H1 (cell line): ENCODE data around the gene KLHL3. TPM values are rescaled to one million over a fixed set of nuclear protein-coding genes. Genes with fewer than 3 reads are reported as not detected.

ENCODE experiments used
- CTCF ChIA-PET: fragments of 300-600 bp; sonication (Branson Sonifier 250); formaldehyde crosslinking; loops from one replicate; lab custom pipeline; 2021; ENCODE audit not compliant: partially characterized antibody; lab: Charles Lee
- POLR2A ChIA-PET: fragments of 300-600 bp; sonication (Branson Sonifier 250); formaldehyde crosslinking; loops from one replicate; lab custom pipeline; 2021; ENCODE audit warnings: inconsistent platforms; ENCODE audit not compliant: partially characterized antibody; lab: Charles Lee
- DNase-seq, 2 experiments: peaks; one replicate each; pipeline versions ENCODE4 v3.0.0 to v3.0.0-alpha.2; 2010 to 2022; ENCODE audit warnings: low spot score in 2 of 2, low read depth in 1 of 2, mixed read lengths in 1 of 2
- FAIRE-seq: peaks from 2 replicates; lab custom pipeline; 2011; peaks lifted over from hg19 to GRCh38; lab: Jason Lieb, UNC
- H2AFZ ChIP-seq: 2 replicates; pipeline ENCODE4 v1.8.1; 2012; ENCODE audit warnings: low read length, inconsistent platforms
- H2AK5ac ChIP-seq: 2 replicates; pipeline ENCODE4 v1.6.1; 2013; ENCODE audit warnings: low read depth, low read length
- H2BK120ac ChIP-seq: replicated peaks from 2 replicates; pipeline ENCODE3; 2013; ENCODE audit warnings: low read depth, low read length, inconsistent platforms
- H2BK12ac ChIP-seq: 2 replicates; pipeline ENCODE4 v1.6.1; 2013; ENCODE audit warnings: low read depth, low read length
- H2BK15ac ChIP-seq: 2 replicates; pipeline ENCODE4 v1.6.1; 2013; ENCODE audit warnings: low read length
- H2BK20ac ChIP-seq: 2 replicates; pipeline ENCODE4 v1.6.1; 2013; ENCODE audit warnings: low read length
- H2BK5ac ChIP-seq: 2 replicates; pipeline ENCODE4 v1.6.1; 2013; ENCODE audit warnings: low read depth, low read length
- H3K14ac ChIP-seq: 2 replicates; pipeline ENCODE4 v1.6.1; 2013; ENCODE audit warnings: inconsistent platforms; ENCODE audit not compliant: insufficient read length
- H3K18ac ChIP-seq: 2 replicates; pipeline ENCODE4 v1.6.1; 2013; ENCODE audit warnings: low read length; ENCODE audit errors: extremely low read depth
- H3K23ac ChIP-seq: 2 replicates; pipeline ENCODE4 v1.6.1; 2013; ENCODE audit warnings: inconsistent platforms; ENCODE audit not compliant: insufficient read length
- H3K23me2 ChIP-seq: 2 replicates; pipeline ENCODE4 v1.6.1; 2013; ENCODE audit warnings: low read depth, low read length
- H3K27ac ChIP-seq: 2 replicates; pipeline ENCODE4 v1.6.1; 2011; ENCODE audit warnings: low read depth, low read length, inconsistent platforms
- H3K27me3 ChIP-seq, 4 experiments: replicated peaks in 1 of 4; 1 replicate in 1 of 4; 2 replicates in 3 of 4; pipeline versions ENCODE4 v1.6.1 to v1.8.1; 2011 to 2013; ENCODE audit warnings: low read length in 3 of 4, mild to moderate bottlenecking in 3 of 4, inconsistent platforms in 2 of 4, mixed read lengths in 2 of 4, moderate library complexity in 1 of 4; ENCODE audit not compliant: control insufficient read depth in 3 of 4, insufficient read depth in 3 of 4; ENCODE audit errors: extremely low read depth in 1 of 4
- H3K36me3 ChIP-seq, 4 experiments: 2 replicates each; pipeline versions ENCODE4 v1.6.1 to v1.8.1; 2011 to 2013; ENCODE audit warnings: mild to moderate bottlenecking in 4 of 4, low read length in 3 of 4, moderate library complexity in 2 of 4, control low read depth in 1 of 4, inconsistent platforms in 1 of 4; ENCODE audit not compliant: insufficient read depth in 4 of 4, control insufficient read depth in 2 of 4
- H3K4ac ChIP-seq: replicated peaks from 2 replicates; pipeline ENCODE3; 2013; ENCODE audit warnings: low read length, low read depth, mixed read lengths, inconsistent platforms; ENCODE audit not compliant: insufficient read length
- H3K4me1 ChIP-seq, 4 experiments: replicated peaks in 1 of 4; 1 replicate in 1 of 4; 2 replicates in 3 of 4; pipeline versions ENCODE4 v1.6.1 to v1.8.1; 2011 to 2013; ENCODE audit warnings: low read length in 3 of 4, inconsistent platforms in 2 of 4, mixed read lengths in 1 of 4; ENCODE audit not compliant: insufficient read depth in 4 of 4, control insufficient read depth in 3 of 4
- H3K4me2 ChIP-seq, 2 experiments: 2 replicates each; pipeline versions ENCODE4 v1.6.1 to v1.8.1; 2011 to 2013; ENCODE audit warnings: low read depth in 2 of 2, low read length in 2 of 2, control low read depth in 1 of 2, inconsistent platforms in 1 of 2, mild to moderate bottlenecking in 1 of 2; ENCODE audit not compliant: insufficient read depth in 1 of 2
- H3K4me3 ChIP-seq, 4 experiments: fragments of 200-600, 300-600 bp in 1 of 4; sonication (generic), shearing (Covaris generic), sonication (Bioruptor Twin) in 1 of 4; 2 replicates each; pipeline versions ENCODE4 v1.5.1 to v1.8.1; 2011 to 2016; ENCODE audit warnings: low read length in 4 of 4, low read depth in 3 of 4, control low read depth in 2 of 4, inconsistent platforms in 2 of 4, mild to moderate bottlenecking in 2 of 4, mixed read lengths in 1 of 4, moderate library complexity in 1 of 4; ENCODE audit not compliant: insufficient read depth in 2 of 4; ENCODE audit errors: extremely low read depth in 1 of 4
- H3K56ac ChIP-seq: replicated peaks from 2 replicates; pipeline ENCODE3; 2013; ENCODE audit warnings: low read depth, mild to moderate bottlenecking, mixed read lengths, low read length, inconsistent platforms; ENCODE audit not compliant: insufficient read length
- H3K79me1 ChIP-seq: 2 replicates; pipeline ENCODE4 v1.6.1; 2013; ENCODE audit warnings: low read depth, low read length, control low read depth
- H3K79me2 ChIP-seq, 2 experiments: 2 replicates each; pipeline versions ENCODE4 v1.6.1 to v1.8.1; 2012 to 2013; ENCODE audit warnings: low read length in 2 of 2, mild to moderate bottlenecking in 2 of 2, inconsistent platforms in 1 of 2; ENCODE audit not compliant: insufficient read depth in 2 of 2, control insufficient read depth in 1 of 2
- H3K9ac ChIP-seq, 4 experiments: replicated peaks in 1 of 4; 1 replicate in 1 of 4; 2 replicates in 3 of 4; pipeline versions ENCODE4 v1.6.1 to v1.8.1; 2011 to 2013; ENCODE audit warnings: low read depth in 3 of 4, low read length in 3 of 4, control low read depth in 2 of 4, mild to moderate bottlenecking in 2 of 4, moderate library complexity in 2 of 4, inconsistent platforms in 1 of 4; ENCODE audit errors: extremely low read depth in 1 of 4
- H3K9me3 ChIP-seq, 2 experiments: 2 replicates each; pipeline versions ENCODE4 v1.6.1 to v1.8.1; 2012 to 2013; ENCODE audit warnings: mild to moderate bottlenecking in 2 of 2, moderate library complexity in 2 of 2, control low read depth in 1 of 2, inconsistent platforms in 1 of 2, low read depth in 1 of 2, low read length in 1 of 2, mixed read lengths in 1 of 2; ENCODE audit not compliant: insufficient read depth in 2 of 2
- H4K20me1 ChIP-seq, 2 experiments: replicated peaks in 1 of 2; 2 replicates each; pipeline versions ENCODE3 to v1.8.1; 2011 to 2013; ENCODE audit warnings: inconsistent platforms in 2 of 2, low read length in 2 of 2, mild to moderate bottlenecking in 1 of 2; ENCODE audit not compliant: insufficient read depth in 2 of 2, control insufficient read depth in 1 of 2
- H4K5ac ChIP-seq: 2 replicates; pipeline ENCODE4 v1.6.1; 2013; ENCODE audit warnings: low read length, low read depth, mixed read lengths, inconsistent platforms; ENCODE audit not compliant: insufficient read length
- H4K8ac ChIP-seq: 2 replicates; pipeline ENCODE4 v1.8.0; 2013; ENCODE audit warnings: mild to moderate bottlenecking, moderate library complexity, low read length, inconsistent platforms; ENCODE audit not compliant: insufficient read depth; ENCODE audit errors: extremely low read depth
- H4K91ac ChIP-seq: replicated peaks from 2 replicates; pipeline ENCODE3; 2013; ENCODE audit warnings: low read length, mixed read lengths, inconsistent platforms; ENCODE audit not compliant: insufficient read length
- CBX5 ChIP-seq: fragments of 300-800, 300-1000 bp; sonication (generic); IDR thresholded peaks from 2 replicates; pipeline ENCODE4 v1.7.1; 2016; ENCODE audit warnings: antibody characterized with exemption, low read length, low read depth
- EZH2 ChIP-seq: fragments of 200-600 bp; sonication (generic); IDR thresholded peaks from 2 replicates; pipeline ENCODE4 v1.7.1; 2012; ENCODE audit warnings: low read depth, mild to moderate bottlenecking, moderate library complexity, low read length, inconsistent platforms; ENCODE audit not compliant: severe bottlenecking
- GTF2F1 ChIP-seq: IDR thresholded peaks from 2 replicates; pipeline ENCODE4 v1.6.1; 2012; ENCODE audit warnings: low read depth, low read length, improper control_type of control experiment, borderline replicate concordance
- HDAC2 ChIP-seq, 2 experiments: fragments of 300-600 bp in 1 of 2; sonication (generic) in 1 of 2; IDR thresholded peaks; 2 replicates each; pipeline ENCODE4 v1.6.1; 2011 to 2012; ENCODE audit warnings: low read depth in 2 of 2, low read length in 2 of 2, mild to moderate bottlenecking in 2 of 2, moderate library complexity in 2 of 2, borderline replicate concordance in 1 of 2, inconsistent platforms in 1 of 2
- MAFK ChIP-seq: IDR thresholded peaks from 2 replicates; pipeline ENCODE4 v1.6.1; 2012; ENCODE audit warnings: low read depth, mild to moderate bottlenecking, improper control_type of control experiment, low read length
- NANOG ChIP-seq: IDR thresholded peaks from 2 replicates; pipeline ENCODE4 v1.6.1; 2011; ENCODE audit warnings: low read length, low read depth, mild to moderate bottlenecking, inconsistent platforms; ENCODE audit not compliant: insufficient read depth, poor library complexity, severe bottlenecking
- RBBP5 ChIP-seq: IDR thresholded peaks from 2 replicates; pipeline ENCODE4 v1.7.1; 2012; ENCODE audit warnings: low read depth, mild to moderate bottlenecking, inconsistent platforms, low read length, moderate library complexity, borderline replicate concordance
- RNF2 ChIP-seq: fragments of 200-900, 300-1000 bp; sonication (generic); IDR thresholded peaks from 2 replicates; pipeline ENCODE4 v1.7.1; 2016; ENCODE audit warnings: borderline replicate concordance, low read depth, mild to moderate bottlenecking, antibody characterized with exemption, low read length; ENCODE audit not compliant: poor library complexity, severe bottlenecking; ENCODE audit errors: missing control alignments
- SIRT6 ChIP-seq: IDR thresholded peaks from one replicate; pipeline ENCODE4 v1.7.1; 2012; ENCODE audit warnings: low read length, inconsistent platforms
- SP2 ChIP-seq: IDR thresholded peaks from 2 replicates; pipeline ENCODE4 v1.6.1; 2012; ENCODE audit warnings: mild to moderate bottlenecking, low read length, inconsistent platforms
- TAF7 ChIP-seq: optimal IDR thresholded peaks from 2 replicates; pipeline ENCODE3; 2011; ENCODE audit warnings: low read depth, mild to moderate bottlenecking, inconsistent platforms, low read length, moderate library complexity, borderline replicate concordance
- TEAD4 ChIP-seq: IDR thresholded peaks from 2 replicates; pipeline ENCODE4 v1.6.1; 2012; ENCODE audit warnings: low read depth, low read length, inconsistent platforms, mixed read lengths
- YY1 ChIP-seq: IDR thresholded peaks from 2 replicates; pipeline ENCODE4 v1.6.1; 2011; ENCODE audit warnings: low read depth, mild to moderate bottlenecking, low read length
- WGBS, 2 experiments: shearing (Covaris generic) in 1 of 2; methylation state at CpG; one replicate each; pipeline versions ENCODE4 v1.1.6 to v1.1.7; 2013 to 2015; ENCODE audit warnings: low lambda C conversion rate in 2 of 2, mixed read lengths in 2 of 2, inconsistent platforms in 1 of 2, low coverage in 1 of 2, missing lambda C conversion rate in 1 of 2; ENCODE audit not compliant: insufficient replicate concordance in 2 of 2, insufficient coverage in 1 of 2, insufficient read length in 1 of 2; ENCODE audit errors: extremely low coverage in 1 of 2, missing lambda C conversion rate in 1 of 2; 5-methylcytosine and 5-hydroxymethylcytosine counted together
- polyA plus RNA-seq, 7 experiments: library from polyadenylated mRNA; depleted of rRNA in 3 of 7; stranded (reverse) in 5 of 7; unstranded in 2 of 7; fragments of >200 nt in 5 of 7; fragments of 200-250 nt in 2 of 7; gene quantifications; 1 replicate in 5 of 7; 2 replicates in 1 of 7; 4 replicates in 1 of 7; pipeline versions ENCODE4 v1.2.1 to v1.2.3, GENCODE V29; 2011 to 2013; ENCODE audit warnings: missing spikeins in 2 of 7, mixed read lengths in 2 of 7
- total RNA-seq: library from RNA; stranded (reverse); fragmentation: NEBNext Ultra II Directional; extraction: Animal tissue kit (Norgen Biotek cat#: 25700); gene quantifications from 2 replicates; pipeline ENCODE4 v1.2.1, GENCODE V29; 2021

Gene KLHL3
- total and polyA plus RNA-seq, 2 of the 8 experiments (the other 6 are each of a cell fraction or from before 2014, with no cell fraction given), result 7.4 to 13.7 TPM

DNA sequence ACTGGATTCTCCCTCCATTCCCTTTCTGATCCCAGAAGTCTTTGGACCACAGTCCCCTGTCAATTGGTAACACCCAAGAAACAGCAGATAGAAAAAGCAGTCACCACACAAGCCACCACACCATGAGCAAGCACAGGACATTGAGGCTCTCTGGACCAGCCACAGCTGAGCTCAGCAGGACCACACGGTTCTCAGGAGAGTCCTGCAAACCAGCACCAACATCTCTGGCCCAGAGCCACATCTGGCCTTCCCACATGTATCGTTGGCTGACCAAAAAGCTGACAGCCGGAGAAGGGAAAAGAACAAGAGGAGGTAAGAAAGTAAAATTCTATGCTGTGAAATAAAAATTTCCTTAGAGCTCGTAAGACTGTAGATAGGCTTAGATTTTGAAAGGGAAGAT lies 56.7 kb downstream of the KLHL3 start:
- Histone ChIP-seq H4K5ac (peak overlapping the region; percentile 13), H3K4me3 (no peak overlapping the region; a peak in 1 of 8 replicates), H2AFZ (no peak overlapping the region), H3K14ac (no peak overlapping the region), H3K79me1 (no peaks in the 10 kb centered on the region), H3K79me2 (no peaks in the 10 kb centered on the region), H3K4ac (no peak overlapping the region), H2BK15ac (no peak overlapping the region), H4K91ac (peak overlapping the region; percentile 92), H2BK120ac (peak overlapping the region; percentile 61), H3K9me3 (no peaks in the 10 kb centered on the region), H3K4me2 (peak overlapping the region in 1 of 2 experiments; percentile 28; a peak in 1 of 4 replicates), H3K23ac (no peak overlapping the region), H4K8ac (no peak overlapping the region), H3K23me2 (no peaks in the 10 kb centered on the region), H3K27ac (no peak overlapping the region), H2AK5ac (no peak overlapping the region), H3K18ac (peak overlapping the region; percentile 80; the same call in 1 of the 2 replicates), H3K4me1 (no peaks in the 10 kb centered on the region), H3K9ac (no peak overlapping the region), H2BK12ac (no peak overlapping the region), H4K20me1 (no peaks in the 10 kb centered on the region), H3K56ac (no peak overlapping the region), H3K36me3 (no peaks in the 10 kb centered on the region), H2BK20ac (no peak overlapping the region), H2BK5ac (no peak overlapping the region), H3K27me3 (no peaks in the 10 kb centered on the region)
- FAIRE-seq (no peak), DNase-seq (no peak)
- WGBS, 2 experiments, result 87% methylated on average over 4 of the region's 4 CpGs; no CpG with 5 or more reads in 1 of the 2 experiments
- CTCF ChIA-PET, result interaction anchor here (0.8 to 1.8 kb wide), 4 partner anchors 16 to 50 kb away, joined by 3 to 4 read pairs (median 4); no protein-coding TSS in a partner anchor
- POLR2A ChIA-PET, result interaction anchor here (0.7 to 1.5 kb wide), 4 partner anchors 13 to 170 kb away, joined by 3 to 6 read pairs (median 4); partner anchors contain the start of gene KLHL3
- TF ChIP-seq EZH2 (no peak), RNF2 (no peak), YY1 (no peak), HDAC2 (IDR thresholded peaks at IDR 0.05; ENCODE audit: borderline replicate concordance in 1 of 2, low read depth in 2 of 2, low read length in 2 of 2) (no peak), TEAD4 (no peak), RBBP5 (no peak), CBX5 (no peak), TAF7 (no peak), MAFK (no peak), NANOG (no peak), GTF2F1 (no peak), SP2 (no peak), SIRT6 (no peak)
